B cell (primary cell): ENCODE data around the gene CUBN. TPM values are rescaled to one million over a fixed set of nuclear protein-coding genes. Genes with fewer than 3 reads are reported as not detected.

Source experiments
- ATAC-seq: fragments of 200-7000 bp; cut with Tn5 transposase; one replicate; pipeline ENCODE4 v1.10.0; 2021; ENCODE audit warnings: low read depth, mild to moderate bottlenecking, moderate number of reproducible peaks, moderate library complexity
- CTCF ChIA-PET: fragments of 350-600 bp; sonication (Branson Sonifier 250); formaldehyde crosslinking; loops from one replicate; lab custom pipeline; 2021; ENCODE audit warnings: antibody characterized with exemption, inconsistent platforms; lab: Charles Lee
- POLR2A ChIA-PET: fragments of 350-600 bp; sonication (Branson Sonifier 250); formaldehyde crosslinking; loops from one replicate; lab custom pipeline; 2021; ENCODE audit warnings: antibody characterized with exemption; lab: Charles Lee
- DNase-seq: peaks from one replicate; pipeline ENCODE4 v3.0.0; 2013
- H2AFZ ChIP-seq: 2 replicates; pipeline ENCODE4 v1.6.1; 2012; ENCODE audit warnings: mild to moderate bottlenecking, low read depth, low read length; ENCODE audit not compliant: insufficient read depth, poor library complexity, severe bottlenecking
- H3K27ac ChIP-seq, 2 donors: 1 replicate in 1 of 2; 2 replicates in 1 of 2; pipeline ENCODE4 v1.5.1; 2012 to 2013; ENCODE audit warnings: low read length in 2 of 2, mild to moderate bottlenecking in 2 of 2, moderate library complexity in 1 of 2
- H3K27me3 ChIP-seq, 4 experiments: fragments of 200-600 bp in 1 of 4; sonication (generic) in 1 of 4; replicated peaks in 1 of 4; 1 replicate in 2 of 4; 2 replicates in 2 of 4; pipeline versions ENCODE4 v1.6.1 to v1.7.0; 2013 to 2016; ENCODE audit warnings: low read length in 3 of 4, mild to moderate bottlenecking in 2 of 4, mixed read lengths in 1 of 4, moderate library complexity in 1 of 4; ENCODE audit not compliant: insufficient read depth in 4 of 4, control insufficient read depth in 3 of 4; ENCODE audit errors: control extremely low read depth in 1 of 4
- H3K36me3 ChIP-seq, 2 experiments: replicated peaks in 1 of 2; 1 replicate in 1 of 2; 2 replicates in 1 of 2; pipeline versions ENCODE4 v1.6.1 to v1.7.1; 2013; ENCODE audit warnings: low read length in 1 of 2; ENCODE audit not compliant: insufficient read depth in 2 of 2, control insufficient read depth in 1 of 2; ENCODE audit errors: control extremely low read depth in 1 of 2, extremely low read depth in 1 of 2
- H3K4me1 ChIP-seq, 2 donors: fragments of 200-600 bp in 1 of 2; sonication (generic) in 1 of 2; 1 replicate in 1 of 2; 2 replicates in 1 of 2; pipeline versions ENCODE4 v1.5.1 to v1.6.1; 2013 to 2017; ENCODE audit warnings: low read length in 2 of 2; ENCODE audit not compliant: control insufficient read depth in 2 of 2, insufficient read depth in 2 of 2
- H3K4me2 ChIP-seq: replicated peaks from 2 replicates; pipeline ENCODE3; 2012; ENCODE audit warnings: mild to moderate bottlenecking, low read depth, low read length; ENCODE audit not compliant: poor library complexity, severe bottlenecking
- H3K4me3 ChIP-seq, 5 experiments: fragments of 200-600 bp in 1 of 5; sonication (generic) in 1 of 5; 1 replicate in 3 of 5; 2 replicates in 2 of 5; pipeline versions ENCODE4 v1.5.1 to v1.7.0; 2011 to 2016; ENCODE audit warnings: low read length in 4 of 5, mild to moderate bottlenecking in 4 of 5, low read depth in 2 of 5, control low read depth in 1 of 5, moderate library complexity in 1 of 5; ENCODE audit not compliant: insufficient read depth in 1 of 5; ENCODE audit errors: control extremely low read depth in 1 of 5, extremely low read depth in 1 of 5
- H3K79me2 ChIP-seq: fragments of 200-600 bp; sonication (generic); one replicate; pipeline ENCODE4 v1.6.0; 2016; ENCODE audit warnings: low read length; ENCODE audit not compliant: control insufficient read depth, insufficient read depth
- H3K9ac ChIP-seq: fragments of 200-600 bp; sonication (generic); 2 replicates; pipeline ENCODE4 v1.6.1; 2017; ENCODE audit warnings: mild to moderate bottlenecking, low read length, moderate library complexity
- H3K9me3 ChIP-seq, 3 donors: one replicate each; pipeline versions ENCODE4 v1.6.1 to v1.7.1; 2013; ENCODE audit warnings: low read length in 2 of 3; ENCODE audit not compliant: control insufficient read depth in 2 of 3, insufficient read depth in 1 of 3; ENCODE audit errors: control extremely low read depth in 1 of 3
- H4K20me1 ChIP-seq: 2 replicates; pipeline ENCODE4 v1.6.0; 2012; ENCODE audit warnings: mild to moderate bottlenecking, low read length; ENCODE audit not compliant: insufficient read depth, control insufficient read depth, poor library complexity, severe bottlenecking
- H3K27ac Mint-ChIP-seq: one replicate; pipeline ENCODE4 v1.8.0; 2021; ENCODE audit warnings: mixed read lengths
- H3K27me3 Mint-ChIP-seq: one replicate; pipeline ENCODE4 v1.8.0; 2021; ENCODE audit warnings: mixed read lengths
- H3K4me1 Mint-ChIP-seq: one replicate; pipeline ENCODE4 v1.8.0; 2021; ENCODE audit warnings: mixed read lengths
- H3K4me3 Mint-ChIP-seq: one replicate; pipeline ENCODE4 v1.8.0; 2021; ENCODE audit warnings: mixed read lengths
- H3K9me3 Mint-ChIP-seq: one replicate; pipeline ENCODE4 v1.8.0; 2022; ENCODE audit warnings: mixed read lengths; ENCODE audit not compliant: insufficient read depth
- CTCF ChIP-seq: fragments of 200-600 bp; IDR thresholded peaks from one replicate; pipeline ENCODE4 v1.8.0; 2022; ENCODE audit warnings: antibody characterized with exemption, mild to moderate bottlenecking
- EZH2 ChIP-seq: IDR thresholded peaks from 2 replicates; pipeline ENCODE4 v1.6.1; 2012; ENCODE audit warnings: borderline replicate concordance, low read depth, mild to moderate bottlenecking, moderate library complexity, low read length; ENCODE audit not compliant: insufficient read depth, poor library complexity, severe bottlenecking
- WGBS: methylation state at CpG from one replicate; pipeline ENCODE4 v1.1.5; 2013; ENCODE audit warnings: missing lambda C conversion rate; ENCODE audit not compliant: insufficient coverage; 5-methylcytosine and 5-hydroxymethylcytosine counted together
- intact Hi-C: fragments of 100-400 bp; cut with micrococcal nuclease; formaldehyde crosslinking; loops from one replicate; pipeline ENCODE4 v1.10.0; 2022
- polyA plus RNA-seq: library from polyadenylated mRNA; depleted of rRNA; stranded (reverse); fragments of >200 nt; gene quantifications from 2 replicates; pipeline ENCODE4 v1.2.3, GENCODE V29; 2012
- total RNA-seq, 2 donors: library from RNA; stranded (reverse); fragments of 120-200 nt in 1 of 2; gene quantifications; 1 replicate in 1 of 2; 2 replicates in 1 of 2; pipeline versions ENCODE4 v1.2.3 to v1.2.4, GENCODE V29; 2013 to 2022

The CUBN gene
- total and polyA plus RNA-seq, 2 donors (not counting 1 experiment from before 2014, with no cell fraction given): 4.2 to 5.7 TPM

DNA sequence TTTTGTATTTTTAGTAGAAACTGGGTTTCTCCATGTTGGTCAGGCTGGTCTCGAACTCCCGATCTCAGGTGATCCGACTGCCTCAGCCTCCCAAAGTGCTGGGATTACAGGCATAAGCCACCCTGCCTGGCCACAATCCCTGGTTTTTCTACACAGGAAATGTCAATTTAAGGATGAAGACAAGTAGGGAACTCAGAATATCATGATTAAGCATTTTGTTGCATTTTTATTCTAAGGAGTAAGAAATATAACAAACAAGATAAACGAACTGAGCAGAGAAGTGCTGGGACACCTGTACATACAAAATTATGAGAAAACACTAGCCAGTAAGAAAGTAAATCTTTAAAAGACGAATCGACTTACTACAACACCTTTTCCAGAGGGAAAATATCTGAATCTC lies 69.3 kb downstream of the CUBN start:
- CTCF ChIA-PET: no interaction called here
- Histone ChIP-seq H3K9ac (no peak overlapping the region), H3K36me3 (no peaks in the 10 kb centered on the region), H4K20me1 (no peaks in the 10 kb centered on the region), H2AFZ (no peak overlapping the region), H3K4me1 (no peaks in the 10 kb centered on the region), H3K27ac (no peak overlapping the region), H3K4me2 (no peak overlapping the region), H3K9me3 (no peaks in the 10 kb centered on the region), H3K4me3 (no peak overlapping the region), H3K27me3 (no peaks in the 10 kb centered on the region), H3K79me2 (no peaks in the 10 kb centered on the region)
- intact Hi-C loops: no loop called here
- POLR2A ChIA-PET: no interaction called here
- Mint-ChIP-seq H3K27ac (no peak overlapping the region), H3K4me3 (no peak overlapping the region), H3K9me3 (no peaks in the 10 kb centered on the region), H3K4me1 (no peaks in the 10 kb centered on the region), H3K27me3 (no peaks in the 10 kb centered on the region)
- DNase-seq (no peak), ATAC-seq (no peak)
- whole genome bisulfite sequencing: 100% methylated on average over 3 of the region's 6 CpGs
- TF ChIP-seq CTCF (no peak), EZH2 (no peak)

DNA sequence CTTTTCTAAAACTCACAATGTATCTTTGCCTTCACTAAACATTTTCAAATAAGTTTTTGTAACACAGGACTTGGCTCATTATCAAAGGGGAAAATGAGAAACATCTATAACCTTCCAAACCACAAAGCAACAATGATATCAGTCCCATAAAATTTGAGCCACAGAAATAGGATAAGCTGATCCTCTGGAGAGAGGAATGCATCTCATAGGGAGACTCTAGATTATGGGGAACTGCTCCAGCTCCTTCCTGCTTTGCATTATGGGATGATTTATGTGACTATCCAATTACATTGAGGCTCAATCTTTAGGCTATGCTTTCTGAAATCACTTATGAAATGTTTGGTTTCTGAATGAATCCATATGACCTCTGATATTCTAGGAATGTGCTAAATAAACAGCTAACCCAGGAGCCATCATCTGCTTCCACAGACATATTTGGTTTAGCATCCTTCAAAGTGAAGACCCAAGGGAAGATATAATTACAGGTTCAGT lies 70.4 kb downstream of the CUBN start:
- ChIA-PET POLR2A (no interaction called here), CTCF (no interaction called here)
- H3K4me3 ChIP-seq: no peak overlapping the region
- no peaks in the 10 kb centered on the region for H3K27me3 ChIP-seq
- TF ChIP-seq CTCF: no peak
- no peak for TF ChIP-seq EZH2
- DNase-seq: no peak
- no peaks in the 10 kb centered on the region for H3K9me3 Mint-ChIP-seq
- ATAC-seq: no peak
- H4K20me1 ChIP-seq: no peaks in the 10 kb centered on the region
- no peaks in the 10 kb centered on the region for H3K4me1 ChIP-seq
- no peak overlapping the region for H3K27ac ChIP-seq
- no peaks in the 10 kb centered on the region for H3K79me2 ChIP-seq
- H3K9me3 ChIP-seq: no peaks in the 10 kb centered on the region
- no peaks in the 10 kb centered on the region for H3K36me3 ChIP-seq
- no peaks in the 10 kb centered on the region for H3K27me3 Mint-ChIP-seq
- H3K4me2 ChIP-seq: no peak overlapping the region
- H2AFZ ChIP-seq: no peak overlapping the region
- H3K9ac ChIP-seq: no peak overlapping the region
- H3K27ac Mint-ChIP-seq: no peak overlapping the region
- no peaks in the 10 kb centered on the region for H3K4me1 Mint-ChIP-seq
- intact Hi-C loops: no loop called here
- H3K4me3 Mint-ChIP-seq: no peak overlapping the region
